ENCODE data around the gene RGL2.
A peak's percentile ranks its signal among the peaks of the same experiment; 100 is the strongest.
"Not testable (repeated sequence)": the region's sequence is repeated elsewhere in the genome, so short reads cannot be mapped to it uniquely, and the experiment has no call there.

The RGL2 gene

DNA sequence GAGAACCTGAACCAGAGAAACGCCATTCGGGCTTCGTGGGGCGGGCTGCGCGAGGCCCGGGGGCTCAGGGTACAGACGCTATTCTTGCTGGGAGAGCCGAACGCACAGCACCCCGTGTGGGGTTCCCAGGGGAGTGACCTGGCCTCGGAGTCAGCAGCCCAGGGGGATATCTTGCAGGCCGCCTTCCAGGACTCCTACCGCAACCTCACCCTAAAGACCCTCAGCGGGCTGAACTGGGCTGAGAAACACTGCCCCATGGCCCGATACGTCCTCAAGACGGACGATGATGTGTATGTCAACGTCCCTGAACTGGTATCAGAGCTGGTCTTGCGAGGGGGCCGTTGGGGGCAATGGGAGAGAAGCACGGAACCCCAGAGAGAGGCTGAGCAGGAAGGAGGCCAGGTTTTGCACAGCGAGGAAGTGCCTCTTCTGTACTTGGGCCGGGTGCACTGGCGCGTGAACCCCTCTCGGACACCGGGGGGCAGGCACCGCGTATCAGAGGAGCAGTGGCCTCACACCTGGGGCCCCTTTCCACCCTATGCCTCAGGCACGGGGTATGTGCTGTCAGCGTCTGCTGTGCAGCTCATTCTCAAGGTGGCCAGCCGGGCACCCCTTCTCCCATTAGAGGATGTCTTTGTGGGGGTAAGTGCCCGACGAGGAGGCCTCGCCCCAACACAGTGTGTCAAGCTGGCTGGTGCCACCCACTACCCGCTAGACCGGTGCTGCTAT lies 20.9 kb downstream of the RGL2 start:
- DNase-seq = no peak
- in situ Hi-C loops (cut with MboI; ENCODE audit: low pct_unique_long_range_greater_than_20kb, low sequenced_read_pairs) = loop anchor here (10.0 kb wide), 1 partner anchor 127 kb away; no protein-coding TSS in a partner anchor

DNA sequence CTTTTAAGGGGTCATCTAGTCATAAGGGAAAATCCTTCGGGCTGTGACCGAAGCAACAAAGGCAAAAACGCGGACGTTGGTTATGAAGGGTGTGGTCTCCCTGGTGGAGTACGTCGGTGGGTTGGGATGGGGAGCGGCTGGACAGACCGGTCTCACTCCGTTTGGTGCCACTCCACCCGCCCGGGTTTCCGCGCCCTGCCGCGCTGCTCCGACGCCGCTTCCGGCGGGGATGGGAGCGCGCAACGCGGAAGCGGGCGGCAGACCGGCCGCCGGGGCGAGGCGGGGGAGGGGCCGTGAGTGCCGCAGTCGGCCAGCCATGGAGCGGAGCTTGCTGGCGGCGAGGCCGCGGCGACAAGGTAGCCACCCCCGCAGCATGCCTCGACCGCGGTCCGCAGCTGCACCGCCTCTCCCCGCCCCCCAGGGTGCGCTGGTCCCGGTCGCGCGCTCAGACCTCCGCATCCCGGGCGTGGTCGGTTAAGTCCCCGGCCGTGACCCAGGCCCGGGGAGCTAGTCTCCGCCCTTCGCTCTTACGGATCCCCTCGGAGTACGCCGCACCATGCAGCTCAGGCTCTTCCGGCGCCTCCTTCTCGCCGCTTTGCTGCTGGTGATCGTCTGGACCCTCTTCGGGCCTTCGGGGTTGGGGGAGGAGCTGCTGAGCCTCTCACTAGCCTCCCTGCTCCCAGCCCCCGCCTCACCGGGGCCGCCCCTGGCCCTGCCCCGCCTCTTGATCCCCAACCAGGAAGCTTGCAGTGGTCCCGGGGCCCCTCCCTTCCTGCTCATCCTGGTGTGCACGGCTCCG lies 21.7 kb downstream of the RGL2 start, which contains the start of gene B3GALT4:
Gene B3GALT4, plus strand, starts transcription at position 260 of the 799 bp plus-strand sequence. Its CDS starts 297 bp downstream, at position 557.
- DNase-seq = peak; percentile 85
- in situ Hi-C loops (cut with MboI; ENCODE audit: low pct_unique_long_range_greater_than_20kb, low sequenced_read_pairs) = loop anchor here (10.0 kb wide), 1 partner anchor 128 kb away; no protein-coding TSS in a partner anchor

DNA sequence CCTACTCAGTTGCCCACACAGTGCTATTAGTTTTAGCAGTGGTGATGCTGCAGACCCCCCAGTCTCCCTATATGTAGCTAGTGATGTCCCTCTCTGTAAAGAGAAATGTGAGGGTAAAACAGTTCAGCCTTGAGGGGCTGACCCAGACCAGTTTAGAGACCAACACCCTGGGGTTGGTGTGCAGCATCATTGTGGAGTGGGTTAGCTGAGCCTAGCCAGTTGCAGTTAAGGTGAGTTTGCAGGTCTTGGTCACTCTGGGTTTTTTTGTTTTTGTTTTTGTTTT lies 22.2 kb downstream of the RGL2 start:
- no peak for DNase-seq
- in situ Hi-C loops (cut with MboI; ENCODE audit: low pct_unique_long_range_greater_than_20kb, low sequenced_read_pairs) = loop anchor here (10.0 kb wide), 1 partner anchor 128 kb away; no protein-coding TSS in a partner anchor

DNA sequence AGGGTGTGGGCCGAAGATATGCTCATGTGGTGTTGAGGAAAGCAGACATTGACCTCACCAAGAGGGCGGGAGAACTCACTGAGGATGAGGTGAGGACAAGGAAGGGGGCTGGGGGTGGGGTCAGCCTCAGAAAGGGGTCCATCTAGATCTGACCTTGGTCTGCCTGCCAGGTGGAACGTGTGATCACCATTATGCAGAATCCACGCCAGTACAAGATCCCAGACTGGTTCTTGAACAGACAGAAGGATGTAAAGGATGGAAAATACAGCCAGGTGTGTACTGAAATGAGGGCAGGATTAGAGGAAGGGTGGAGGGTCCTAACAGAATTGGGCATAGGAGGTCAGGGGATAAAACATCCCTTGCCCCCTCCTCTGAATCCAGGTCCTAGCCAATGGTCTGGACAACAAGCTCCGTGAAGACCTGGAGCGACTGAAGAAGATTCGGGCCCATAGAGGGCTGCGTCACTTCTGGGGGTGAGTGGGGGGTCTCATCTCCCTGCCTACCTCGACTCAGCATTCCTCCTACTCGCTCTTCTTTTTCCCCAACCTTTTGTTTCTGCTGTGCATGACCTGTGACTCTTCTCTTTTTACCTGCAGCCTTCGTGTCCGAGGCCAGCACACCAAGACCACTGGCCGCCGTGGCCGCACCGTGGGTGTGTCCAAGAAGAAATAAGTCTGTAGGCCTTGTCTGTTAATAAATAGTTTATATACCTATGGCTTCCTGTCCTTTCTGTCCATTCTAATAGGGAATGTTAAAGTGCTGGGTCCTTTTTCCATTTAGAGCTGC lies 22.8 kb downstream of the RGL2 start:
- in situ Hi-C loops (cut with MboI; ENCODE audit: low pct_unique_long_range_greater_than_20kb, low sequenced_read_pairs) = loop anchor here (10.0 kb wide), 1 partner anchor 129 kb away; no protein-coding TSS in a partner anchor

DNA sequence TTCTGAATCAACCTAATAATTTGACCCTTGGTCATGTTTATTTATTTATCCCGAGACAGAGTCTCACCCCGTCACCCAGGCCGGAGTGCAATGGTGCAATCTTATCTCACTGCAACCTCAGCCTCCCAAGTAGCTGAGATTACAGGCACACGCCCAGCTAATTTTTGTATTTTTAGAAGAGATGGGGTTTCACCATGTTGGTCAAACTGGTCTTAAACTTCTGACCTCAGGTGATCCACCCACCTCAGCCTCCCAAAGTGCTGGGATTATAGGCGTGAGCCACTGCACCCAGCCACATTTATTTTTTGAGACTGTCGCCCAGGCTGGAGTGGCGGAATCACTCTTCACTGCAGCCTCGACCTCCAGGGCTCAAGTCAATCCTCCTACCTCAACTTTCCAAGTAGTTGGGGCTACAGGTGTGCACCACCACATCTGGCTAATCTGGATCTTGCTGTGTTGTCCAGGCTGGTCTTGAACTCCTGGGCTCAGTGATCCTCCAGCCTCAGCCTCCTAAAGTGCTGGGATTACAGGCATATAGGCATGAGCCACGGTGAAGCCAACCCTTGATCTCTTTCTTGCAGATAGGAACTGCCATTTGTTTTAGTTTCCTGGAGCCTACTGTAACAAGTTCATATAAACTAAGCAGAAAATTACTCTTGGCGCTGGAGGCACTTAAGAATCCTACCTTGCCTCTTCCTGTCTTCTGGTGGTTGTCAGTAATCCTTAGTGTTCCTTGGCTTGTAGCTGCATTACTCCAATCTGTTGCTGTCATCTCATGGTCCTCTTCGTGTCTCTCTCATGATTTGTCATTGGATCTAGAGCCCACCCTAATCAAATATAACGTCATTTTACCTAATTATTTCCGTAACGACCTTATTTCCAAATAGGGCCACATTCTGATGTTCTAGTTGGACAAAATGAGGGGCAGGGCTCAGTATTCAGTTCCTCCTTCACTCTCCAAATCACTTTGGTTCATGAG lies 24.5 kb downstream of the RGL2 start:
- no peak for DNase-seq
- in situ Hi-C loops (cut with MboI; ENCODE audit: low pct_unique_long_range_greater_than_20kb, low sequenced_read_pairs) = loop anchor here (10.0 kb wide), 1 partner anchor 131 kb away; no protein-coding TSS in a partner anchor

More for the DNA sequence above, 22.8 kb downstream of the RGL2 start:
- not testable (repeated sequence) for DNase-seq

DNA sequence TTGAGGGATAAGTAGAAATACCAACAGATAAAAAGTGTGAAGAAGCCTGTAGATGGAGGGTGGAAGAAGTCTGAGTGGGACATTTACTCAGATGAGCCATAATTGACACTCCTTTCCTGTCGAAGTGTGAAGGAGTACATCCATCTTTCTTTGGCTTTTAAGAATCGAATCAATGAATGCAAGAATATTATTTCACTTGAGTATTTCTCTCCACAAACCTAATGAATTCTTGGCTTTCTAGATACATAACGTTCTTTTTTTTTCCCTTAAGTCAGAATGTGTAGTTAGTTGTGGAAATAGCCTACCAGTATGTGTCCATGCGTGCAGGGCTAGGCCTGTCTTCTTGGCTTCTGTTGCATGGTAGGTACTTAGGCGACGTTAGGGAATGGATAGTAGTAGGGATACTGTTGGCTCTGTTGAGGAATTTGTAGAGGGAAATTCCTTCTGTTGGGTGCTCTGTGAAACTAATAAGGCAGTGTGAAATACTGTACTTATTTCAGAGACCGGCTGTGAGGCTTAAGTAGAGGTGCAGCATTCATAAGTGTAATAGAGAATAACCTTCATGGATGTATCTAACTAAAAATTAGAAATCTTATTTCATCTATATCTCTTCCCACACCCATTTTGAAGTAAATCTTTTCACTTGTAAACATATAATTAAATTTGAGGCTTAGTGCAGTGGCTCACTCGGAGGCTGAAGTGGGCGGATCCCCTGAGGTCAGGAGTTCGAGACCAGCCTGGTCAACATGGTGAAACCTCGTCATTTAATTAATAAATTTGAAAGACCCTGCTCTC lies 25.4 kb downstream of the RGL2 start:
- in situ Hi-C loops (cut with MboI; ENCODE audit: low pct_unique_long_range_greater_than_20kb, low sequenced_read_pairs) = loop anchor here (10.0 kb wide), 1 partner anchor 131 kb away; no protein-coding TSS in a partner anchor

DNA sequence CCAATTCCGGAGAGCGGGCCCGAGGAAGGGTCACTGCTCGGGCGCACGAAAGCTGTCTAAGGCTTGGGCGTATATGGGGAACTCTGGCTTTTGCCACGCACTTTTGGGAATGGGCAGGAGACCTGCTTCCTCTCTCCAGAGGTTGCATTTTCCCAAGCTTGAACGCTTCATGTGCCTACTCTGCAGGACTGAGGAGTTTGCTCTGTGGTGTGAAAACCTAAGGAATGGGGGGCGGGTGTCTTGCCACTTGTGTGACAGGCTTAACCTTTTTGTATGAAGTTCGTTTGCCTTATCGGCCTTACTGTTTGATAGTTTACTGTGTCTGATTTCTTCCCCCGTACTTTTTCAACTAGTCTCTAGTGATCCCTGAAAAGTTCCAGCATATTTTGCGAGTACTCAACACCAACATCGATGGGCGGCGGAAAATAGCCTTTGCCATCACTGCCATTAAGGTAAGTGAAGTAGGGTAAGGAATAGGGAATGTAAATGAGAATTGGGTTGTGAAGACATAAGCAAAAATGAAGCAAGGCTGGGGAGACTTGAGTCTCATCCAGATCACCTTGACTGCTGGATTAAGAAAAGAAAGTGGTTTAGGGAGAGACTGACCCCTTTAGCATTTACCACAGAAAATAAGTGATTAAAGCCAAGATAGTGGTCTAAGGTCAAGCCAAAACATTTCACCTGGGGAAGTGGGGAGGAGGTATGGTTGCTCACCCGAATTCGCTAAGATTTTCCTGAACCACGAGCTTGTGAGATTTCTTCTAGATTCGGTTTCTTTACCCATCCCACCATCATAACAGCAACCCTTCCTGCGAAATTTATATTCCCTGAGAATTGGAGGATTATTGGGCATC lies 26.2 kb downstream of the RGL2 start:
- in situ Hi-C loops (cut with MboI; ENCODE audit: low pct_unique_long_range_greater_than_20kb, low sequenced_read_pairs) = loop anchor here (10.0 kb wide), 1 partner anchor 132 kb away; no protein-coding TSS in a partner anchor
- no peak for DNase-seq

More for the DNA sequence above, 25.4 kb downstream of the RGL2 start:
- DNase-seq = no peak

DNA sequence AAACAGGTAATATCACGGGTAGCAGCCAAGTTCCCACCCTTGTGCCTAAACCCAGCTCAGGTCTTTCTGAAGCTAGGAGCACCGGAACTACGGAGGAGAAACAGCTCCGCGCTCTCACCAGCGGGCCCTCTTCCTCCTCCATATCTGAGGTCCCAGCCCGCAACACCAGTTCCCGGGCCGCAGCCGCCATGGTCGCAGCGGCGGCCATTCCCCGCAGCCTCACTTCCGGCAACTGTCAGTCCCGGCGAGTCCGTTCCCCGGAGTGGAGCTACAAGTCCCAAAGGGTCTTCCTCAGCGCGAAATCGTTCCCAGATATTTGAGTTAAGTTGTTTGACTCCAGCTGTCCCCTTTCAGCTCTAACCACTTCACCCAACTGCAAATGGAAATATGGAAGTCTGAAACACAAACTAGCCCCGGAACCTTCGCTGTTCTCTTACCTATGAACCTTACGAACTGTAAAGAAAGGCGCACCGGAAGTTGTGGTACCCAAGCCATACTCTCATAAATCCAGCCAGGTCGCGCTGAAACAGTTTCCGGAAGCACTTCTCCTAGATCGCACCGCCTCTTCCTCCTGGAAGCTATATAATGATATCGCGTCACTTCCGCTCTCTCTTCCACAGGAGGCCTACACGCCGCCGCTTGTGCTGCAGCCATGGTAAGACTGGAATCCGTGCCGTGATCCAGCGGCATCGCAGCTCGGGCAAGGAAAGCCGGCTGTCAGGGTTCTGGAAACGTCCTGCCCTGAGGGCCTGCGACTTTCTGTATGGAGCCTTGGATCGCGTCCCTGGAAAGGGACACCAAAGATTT lies 27.1 kb downstream of the RGL2 start, which contains the start of the genes RPS18 and VPS52:
Gene RPS18, plus strand, starts transcription at position 608 of the 807 bp plus-strand sequence. Its CDS starts 45 bp downstream, at position 653.
Gene VPS52, minus strand, starts transcription at position 409 of the 807 bp plus-strand sequence. Its CDS starts 201 bp downstream, at position 208.
- in situ Hi-C loops (cut with MboI; ENCODE audit: low pct_unique_long_range_greater_than_20kb, low sequenced_read_pairs) = loop anchor here (10.0 kb wide), 1 partner anchor 133 kb away; no protein-coding TSS in a partner anchor
- DNase-seq = peak; percentile 99

DNA sequence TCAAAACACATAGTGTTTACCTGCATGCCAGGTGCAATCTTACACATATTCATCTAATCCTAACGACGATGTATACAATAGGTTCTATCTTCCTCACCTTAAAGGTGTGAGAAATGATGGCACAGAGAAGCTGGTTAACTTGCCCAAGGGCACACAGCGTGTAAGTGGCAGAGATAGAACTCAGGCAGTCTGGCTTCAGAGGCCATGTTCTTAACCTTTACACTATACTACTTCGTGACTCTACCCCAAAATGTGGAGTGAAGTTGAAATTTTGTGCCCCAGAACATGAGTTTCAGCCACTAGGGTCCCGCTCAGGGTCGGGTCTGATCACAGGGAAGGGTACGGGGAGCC lies 27.6 kb downstream of the RGL2 start:
- in situ Hi-C loops (cut with MboI; ENCODE audit: low pct_unique_long_range_greater_than_20kb, low sequenced_read_pairs) = loop anchor here (10.0 kb wide), 1 partner anchor 134 kb away; no protein-coding TSS in a partner anchor
- no peak for DNase-seq

DNA sequence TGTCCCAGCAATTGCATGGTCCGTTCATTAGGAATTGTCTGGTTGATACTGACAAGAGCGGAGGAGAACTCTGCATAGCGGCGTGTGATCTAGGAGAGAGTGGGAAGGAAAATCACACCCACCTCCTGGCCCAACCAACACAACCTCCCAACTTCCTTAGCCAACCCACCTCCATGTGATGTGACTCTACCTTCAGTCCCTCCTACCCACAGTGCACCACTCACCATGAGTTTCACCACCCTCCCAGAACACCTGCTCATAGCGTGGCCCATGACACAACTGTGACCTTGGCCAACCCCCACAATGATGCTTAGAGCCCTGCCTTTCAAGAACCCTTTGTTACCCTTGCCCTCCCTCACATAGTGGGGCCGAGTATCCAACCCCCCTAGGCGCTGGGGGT lies 34.7 kb downstream of the RGL2 start:
- no peak for DNase-seq
- in situ Hi-C loops (cut with MboI; ENCODE audit: low pct_unique_long_range_greater_than_20kb, low sequenced_read_pairs) = no loop called here

DNA sequence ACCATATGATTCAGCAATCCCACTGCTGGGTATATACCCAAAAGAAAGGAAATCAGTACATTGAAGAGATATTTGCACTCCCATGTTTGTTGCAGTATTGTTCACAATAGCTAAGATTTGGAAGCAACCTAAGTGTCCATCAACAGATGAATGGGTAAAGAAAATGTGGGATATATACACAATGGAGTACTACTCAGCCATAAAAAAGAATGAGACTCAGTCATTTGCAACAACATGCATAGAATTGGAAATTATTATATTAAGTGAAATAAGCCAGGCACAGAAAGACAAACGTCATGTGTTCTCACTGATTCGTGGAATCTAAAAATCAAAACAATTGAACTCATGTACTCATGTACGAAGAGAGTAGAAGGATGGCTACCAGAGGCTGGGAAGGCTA lies 36.3 kb downstream of the RGL2 start:
- DNase-seq; in situ Hi-C loops (cut with MboI; ENCODE audit: low pct_unique_long_range_greater_than_20kb, low sequenced_read_pairs): not testable (repeated sequence)

DNA sequence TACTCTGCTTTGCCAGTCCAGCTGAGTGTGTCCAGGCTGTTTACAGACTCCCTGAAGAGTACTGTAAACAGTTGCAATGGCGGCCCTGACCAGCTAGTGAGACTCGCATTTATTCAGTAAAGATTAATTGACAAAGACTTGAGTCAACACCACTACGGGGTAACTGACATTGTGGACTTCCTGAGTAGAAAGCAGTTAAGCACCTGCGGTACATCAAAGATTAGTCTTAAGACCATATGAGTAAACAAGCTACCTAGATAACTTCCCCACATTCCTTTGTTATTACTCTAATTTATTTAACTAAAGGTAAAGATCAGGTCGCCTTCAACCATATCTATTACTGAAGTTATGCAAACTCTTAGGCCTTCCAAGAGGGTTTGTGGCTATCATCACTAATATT lies 39.7 kb downstream of the RGL2 start:
- in situ Hi-C loops (cut with MboI; ENCODE audit: low pct_unique_long_range_greater_than_20kb, low sequenced_read_pairs) = no loop called here
- DNase-seq = no peak

DNA sequence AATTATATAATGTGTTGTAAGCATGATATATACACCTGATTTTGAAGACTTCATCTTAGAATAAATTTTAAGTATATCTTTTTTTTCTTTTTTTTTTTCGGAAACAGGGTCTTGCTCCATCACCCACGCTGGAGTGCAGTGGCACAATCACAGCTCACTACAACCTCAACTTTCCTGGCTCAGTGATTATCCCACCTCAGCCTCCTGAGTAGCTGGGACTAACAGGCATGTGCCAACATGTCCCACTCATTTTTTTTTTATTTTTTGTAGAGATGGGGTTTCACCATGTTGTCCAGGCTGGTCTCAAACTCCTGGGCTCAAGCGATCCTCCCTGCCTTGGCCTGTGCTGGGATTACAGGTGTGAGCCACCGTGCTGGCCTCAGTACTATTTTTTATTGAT lies 44.2 kb downstream of the RGL2 start:
- DNase-seq = no peak
- in situ Hi-C loops (cut with MboI; ENCODE audit: low pct_unique_long_range_greater_than_20kb, low sequenced_read_pairs) = no loop called here

DNA sequence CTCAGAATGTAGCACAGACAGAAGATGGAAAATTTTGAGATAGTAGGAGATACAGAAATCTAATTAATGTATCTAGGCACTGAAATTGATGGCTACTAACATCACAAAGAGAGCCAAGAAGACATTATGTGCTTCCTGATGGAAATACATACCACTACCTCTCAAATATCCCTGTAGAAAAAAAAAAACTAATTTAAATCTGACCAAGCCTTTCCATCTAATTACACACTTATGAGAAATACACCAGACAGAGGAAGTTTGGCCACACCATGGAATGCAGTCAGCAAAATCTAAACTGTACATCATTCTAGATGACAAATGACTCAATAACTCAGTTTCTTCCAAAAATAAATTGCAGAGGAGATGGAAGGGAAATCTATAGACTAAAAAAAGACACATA lies 46.0 kb downstream of the RGL2 start:
- DNase-seq = no peak
- in situ Hi-C loops (cut with MboI; ENCODE audit: low pct_unique_long_range_greater_than_20kb, low sequenced_read_pairs) = no loop called here

DNA sequence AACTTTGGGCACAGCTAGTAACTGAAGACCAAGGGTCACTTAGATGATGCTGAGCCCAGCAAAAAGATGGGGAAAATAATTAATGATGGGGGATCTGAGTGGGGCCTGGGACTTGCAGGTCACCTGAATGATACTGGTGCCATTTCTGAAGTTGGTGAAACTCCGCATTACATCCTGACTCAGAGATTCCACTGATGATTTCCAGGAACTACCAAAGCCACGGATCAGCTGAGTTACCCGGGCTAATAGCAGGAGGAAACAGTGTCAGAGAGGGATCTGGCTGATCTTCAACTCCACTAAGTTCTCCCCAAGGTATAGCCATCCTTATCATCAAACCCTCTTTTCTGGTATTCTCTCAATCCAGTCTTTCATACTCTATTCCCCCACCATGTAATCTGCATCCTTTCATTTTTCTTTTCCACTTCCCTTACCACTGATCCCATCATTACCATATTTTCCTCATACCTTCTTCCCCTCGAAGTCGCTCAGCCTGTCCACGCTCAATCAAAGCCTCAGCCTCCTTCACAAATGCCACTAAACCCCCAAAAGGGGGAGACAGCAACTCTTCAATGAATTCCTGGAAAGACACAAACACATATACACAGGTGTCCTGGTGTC lies 47.2 kb downstream of the RGL2 start:
- in situ Hi-C loops (cut with MboI; ENCODE audit: low pct_unique_long_range_greater_than_20kb, low sequenced_read_pairs) = no loop called here
- DNase-seq = no peak
